Small intestine (tissue), 7 donors: ENCODE data around the gene STARD10. TPM values are rescaled to one million over a fixed set of nuclear protein-coding genes. Genes with fewer than 3 reads are reported as not detected.

Source experiments
- DNase-seq, 2 donors: peaks; one replicate each; pipeline versions ENCODE4 v3.0.0 to v3.0.0-alpha.2; 2013
- FAIRE-seq: peaks from 2 replicates; lab custom pipeline; 2012; peaks lifted over from hg19 to GRCh38; lab: Jason Lieb, UNC
- H3K27ac ChIP-seq, 3 donors: one replicate each; pipeline ENCODE4 v1.5.1; 2013; ENCODE audit warnings: low read length in 2 of 3, mild to moderate bottlenecking in 2 of 3, control low read depth in 1 of 3, inconsistent platforms in 1 of 3, low read depth in 1 of 3, moderate library complexity in 1 of 3
- H3K27me3 ChIP-seq, 3 donors: one replicate each; pipeline ENCODE4 v1.6.1; 2013; ENCODE audit warnings: low read length in 3 of 3, inconsistent platforms in 1 of 3; ENCODE audit not compliant: control insufficient read depth in 3 of 3, insufficient read depth in 3 of 3
- H3K36me3 ChIP-seq, 3 donors: one replicate each; pipeline ENCODE4 v1.6.1; 2013; ENCODE audit warnings: low read length in 3 of 3, inconsistent platforms in 1 of 3, low read depth in 1 of 3, mild to moderate bottlenecking in 1 of 3, moderate library complexity in 1 of 3; ENCODE audit not compliant: control insufficient read depth in 3 of 3, insufficient read depth in 2 of 3
- H3K4me1 ChIP-seq, 3 donors: one replicate each; pipeline ENCODE4 v1.6.1; 2013; ENCODE audit warnings: low read length in 2 of 3, inconsistent platforms in 1 of 3, low read depth in 1 of 3, mild to moderate bottlenecking in 1 of 3, moderate library complexity in 1 of 3; ENCODE audit not compliant: control insufficient read depth in 3 of 3, insufficient read depth in 2 of 3
- H3K4me3 ChIP-seq, 3 donors: one replicate each; pipeline ENCODE4 v1.5.1; 2013; ENCODE audit warnings: low read length in 3 of 3, control low read depth in 1 of 3, inconsistent platforms in 1 of 3, low read depth in 1 of 3, mild to moderate bottlenecking in 1 of 3, moderate library complexity in 1 of 3
- H3K9me3 ChIP-seq, 2 donors: one replicate each; pipeline ENCODE4 v1.6.1; 2013; ENCODE audit warnings: low read depth in 1 of 2, low read length in 1 of 2; ENCODE audit not compliant: control insufficient read depth in 2 of 2, insufficient read depth in 1 of 2
- WGBS, 3 donors: extraction: QIAGEN DNeasy Blood & Tissue Kit; methylation state at CpG; one replicate each; pipeline ENCODE4 v1.1.7; 2013; 5-methylcytosine and 5-hydroxymethylcytosine counted together
- polyA plus RNA-seq, 4 donors: library from polyadenylated mRNA; stranded (reverse) in 3 of 4; unstranded in 1 of 4; fragments of 200-250 nt in 3 of 4; fragments of 120-200 nt in 1 of 4; gene quantifications; one replicate each; pipeline versions ENCODE4 v1.2.1 to v1.2.3, GENCODE V29; 2013
- donor health status: healthy with polysubstance abuse.
- donor health status: control.
- donor health status: control.
- donor health status: Bipolar disorder and iron deficiency.
- donor health status: healthy.

Gene STARD10
- polyA plus RNA-seq, 4 donors = 169 to 473 (median 284) TPM

DNA sequence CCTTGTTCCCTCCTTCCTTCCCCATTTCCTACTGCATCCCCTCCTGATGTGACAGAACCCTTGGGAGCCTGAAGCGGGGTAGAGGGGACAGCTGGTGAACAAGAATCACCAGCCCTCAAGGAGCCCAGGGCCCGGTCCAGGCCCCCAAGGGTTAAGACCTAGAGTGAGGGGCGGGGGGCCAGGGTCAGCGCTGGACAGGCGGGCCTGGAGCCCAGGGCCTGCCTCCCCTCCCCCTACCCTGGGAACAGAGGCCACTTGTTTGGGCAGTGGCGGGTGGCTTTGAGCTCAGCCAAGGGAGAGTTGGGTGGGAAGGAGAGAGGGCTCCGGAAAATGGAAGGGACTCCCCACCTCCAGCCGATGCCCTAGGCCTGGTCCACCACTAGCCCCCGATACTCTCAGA lies 43.8 kb downstream of the STARD10 start:
- DNase-seq = no peak
- Histone ChIP-seq H3K27me3 (no peaks in the 10 kb centered on the region), H3K4me3 (no peak overlapping the region), H3K36me3 (peaks cover 0 to 40% (median 0%) of the 10 kb centered on the region in 3 donors), H3K27ac (peak overlapping the region in 1 of 3 donors; percentile 37), H3K4me1 (peaks cover 0 to 79% (median 8%) of the 10 kb centered on the region in 3 donors), H3K9me3 (no peaks in the 10 kb centered on the region)
- 81 to 83% (median 83%) methylated on average over 8 to 9 of the region's 9 CpGs for WGBS, 3 donors
- FAIRE-seq = no peak

GRCh38 chr11:72747289-72747855 lies 46.5 kb downstream of the STARD10 start:
- DNase-seq = peak in 1 of 2 donors; percentile 55
- Histone ChIP-seq H3K4me1 (peaks cover 0 to 81% (median 2%) of the 10 kb centered on the region in 3 donors), H3K4me3 (no peak overlapping the region), H3K9me3 (no peaks in the 10 kb centered on the region), H3K27ac (peak overlapping the region in 1 of 3 donors; percentile 70), H3K36me3 (peaks cover 0 to 27% (median 0%) of the 10 kb centered on the region in 3 donors), H3K27me3 (no peaks in the 10 kb centered on the region)
- no peak for FAIRE-seq
- 91 to 97% (median 96%) methylated on average over 6 of the region's 6 CpGs for WGBS, 3 donors

DNA sequence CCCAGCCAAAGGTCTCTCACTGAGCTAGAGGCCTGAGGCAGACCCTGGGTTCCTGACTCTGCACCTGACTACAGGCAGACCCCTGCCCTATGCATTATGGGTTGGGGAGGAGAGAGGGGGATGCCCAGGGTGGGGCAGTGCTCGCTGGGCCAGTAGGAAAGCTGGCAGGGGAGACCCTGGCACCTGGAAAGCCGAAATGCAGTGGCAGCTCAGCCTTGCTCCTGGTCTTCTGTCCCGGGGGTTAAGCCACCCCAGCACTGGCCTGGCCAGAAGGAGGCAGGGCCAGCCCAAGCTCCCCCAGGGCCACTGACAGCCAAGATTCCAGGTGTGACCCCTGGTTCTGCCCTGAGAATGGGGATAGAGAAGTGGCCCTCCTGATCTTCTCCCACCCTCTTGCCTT lies 47.0 kb downstream of the STARD10 start:
- H3K27ac ChIP-seq = peak overlapping the region in 1 of 3 donors; percentile 70
- FAIRE-seq = no peak
- 80 to 89% (median 84%) methylated on average over 1 to 3 of the region's 3 CpGs for WGBS, 3 donors
- H3K4me3 ChIP-seq = no peak overlapping the region
- no peaks in the 10 kb centered on the region for H3K27me3 ChIP-seq
- H3K9me3 ChIP-seq = no peaks in the 10 kb centered on the region
- H3K4me1 ChIP-seq = peaks cover 0 to 84% (median 5%) of the 10 kb centered on the region in 3 donors
- peaks cover 0 to 28% (median 0%) of the 10 kb centered on the region in 3 donors for H3K36me3 ChIP-seq
- no peak for DNase-seq

DNA sequence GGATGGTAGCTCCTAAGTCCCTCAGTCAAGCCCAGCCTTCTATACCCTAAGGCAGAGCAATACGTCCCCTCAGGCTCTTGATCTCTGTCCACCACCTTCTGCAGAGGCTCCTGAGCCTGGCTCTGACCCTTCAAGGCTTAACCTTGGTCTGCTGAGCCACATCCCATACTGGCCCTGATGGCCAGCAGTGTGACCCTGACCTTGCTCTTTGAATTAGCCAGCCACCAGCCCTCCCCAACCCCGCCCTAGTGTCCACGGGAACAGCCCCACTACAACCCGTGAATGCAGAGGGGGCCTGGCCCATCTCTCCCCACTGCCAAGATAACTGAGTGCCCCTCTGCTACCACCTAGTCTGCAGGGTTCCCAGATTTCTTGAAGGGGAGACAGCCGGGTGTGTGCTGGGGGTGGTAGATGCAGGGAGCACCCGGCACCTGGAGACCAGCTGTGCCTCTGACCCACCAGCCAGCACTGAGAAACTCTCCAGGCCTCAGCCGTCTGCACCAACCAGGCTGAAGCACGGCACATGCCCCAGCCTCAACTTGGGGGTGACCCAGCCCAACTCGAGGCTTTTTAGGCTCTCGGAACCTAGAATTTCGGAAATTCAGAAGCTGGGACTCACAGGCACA lies 47.8 kb downstream of the STARD10 start:
- DNase-seq (no peak), FAIRE-seq (no peak)
- Histone ChIP-seq H3K9me3 (no peaks in the 10 kb centered on the region), H3K4me3 (no peak overlapping the region), H3K36me3 (peaks cover 0 to 28% (median 0%) of the 10 kb centered on the region in 3 donors), H3K27ac (no peak overlapping the region), H3K4me1 (peaks cover 0 to 84% (median 10%) of the 10 kb centered on the region in 3 donors), H3K27me3 (no peaks in the 10 kb centered on the region)
- WGBS, 3 donors = 81 to 85% (median 84%) methylated on average over 11 of the region's 11 CpGs

GRCh38 chr11:72745511-72745910 lies 48.3 kb downstream of the STARD10 start:
- Histone ChIP-seq H3K27me3 (no peaks in the 10 kb centered on the region), H3K4me3 (no peak overlapping the region), H3K9me3 (no peaks in the 10 kb centered on the region), H3K27ac (no peak overlapping the region), H3K4me1 (peaks cover 0 to 84% (median 10%) of the 10 kb centered on the region in 3 donors), H3K36me3 (peaks cover 0 to 26% (median 0%) of the 10 kb centered on the region in 3 donors)
- WGBS, 3 donors = 49 to 71% (median 59%) methylated on average over 5 of the region's 5 CpGs
- FAIRE-seq (no peak), DNase-seq (no peak)

DNA sequence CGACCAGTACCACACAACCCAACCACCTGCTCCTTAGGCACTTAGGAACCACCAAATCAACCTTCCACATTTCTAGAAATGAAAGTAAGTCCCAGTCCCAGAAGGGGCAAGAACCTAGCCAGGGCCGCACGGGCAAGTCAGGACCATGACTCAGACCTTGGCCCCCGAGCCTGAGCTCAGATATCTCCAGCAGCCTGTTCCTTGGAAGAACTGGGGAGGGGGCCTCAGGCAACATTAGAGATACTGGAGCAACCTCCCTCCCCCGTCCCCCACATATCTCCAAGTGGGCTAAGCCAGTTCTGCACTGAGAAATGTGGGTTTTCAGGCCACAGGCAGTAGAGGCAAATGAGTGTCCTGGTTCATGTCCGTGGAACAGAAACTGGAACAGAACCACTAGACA lies 49.4 kb downstream of the STARD10 start:
- H3K9me3 ChIP-seq = no peaks in the 10 kb centered on the region
- peak overlapping the region in 1 of 3 donors; percentile 2 for H3K27ac ChIP-seq
- FAIRE-seq = no peak
- peaks cover 0 to 26% (median 0%) of the 10 kb centered on the region in 3 donors for H3K36me3 ChIP-seq
- DNase-seq = no peak
- H3K27me3 ChIP-seq = no peaks in the 10 kb centered on the region
- WGBS, 3 donors = 82 to 87% (median 83%) methylated on average over 6 of the region's 6 CpGs
- H3K4me1 ChIP-seq = peaks cover 0 to 76% (median 10%) of the 10 kb centered on the region in 3 donors
- no peak overlapping the region for H3K4me3 ChIP-seq

GRCh38 chr11:72743321-72744221 lies 50.3 kb downstream of the STARD10 start:
- no peak overlapping the region for H3K4me3 ChIP-seq
- H3K9me3 ChIP-seq = no peaks in the 10 kb centered on the region
- FAIRE-seq (no peak), DNase-seq (no peak)
- H3K4me1 ChIP-seq = peaks cover 0 to 67% (median 10%) of the 10 kb centered on the region in 3 donors
- H3K36me3 ChIP-seq = peaks cover 0 to 35% (median 0%) of the 10 kb centered on the region in 3 donors
- no peaks in the 10 kb centered on the region for H3K27me3 ChIP-seq
- peak overlapping the region in 1 of 3 donors; percentile 24 for H3K27ac ChIP-seq
- 79 to 85% (median 82%) methylated on average over 5 to 6 of the region's 6 CpGs for whole genome bisulfite sequencing, 3 donors
